Stimulated activated CD8-positive, alpha-beta memory T cell treated with anti-CD3 and anti-CD28 coated beads, Interleukin-4, amount 100 ng/mL, for 24 hours (primary cell): Measurements from ENCODE around the gene CAPZA2.

Experiments used
- DNase-seq: peaks from one replicate; pipeline ENCODE4 v3.0.0-alpha.2; 2020; ENCODE audit warnings: low read depth

CAPZA2 gene

GRCh38 chr7:116862951-116863670, 724 bp downstream of the CAPZA2 start:
- DNase-seq: no peak

- no peak for DNase-seq
Measured at GRCh38 chr7:116863936-116864500, 1.6 kb downstream of the CAPZA2 start.

- no peak for DNase-seq
Measured at GRCh38 chr7:116871061-116871700, 8.8 kb downstream of the CAPZA2 start.

- DNase-seq: no peak
Measured at GRCh38 chr7:116872026-116872425, 9.6 kb downstream of the CAPZA2 start.

GRCh38 chr7:116873619-116874018, 11.2 kb downstream of the CAPZA2 start:
- no peak for DNase-seq

- DNase-seq: no peak
Measured at GRCh38 chr7:116876664-116877442, 14.5 kb downstream of the CAPZA2 start.

- no peak for DNase-seq
Measured at GRCh38 chr7:116877443-116878217, 15.2 kb downstream of the CAPZA2 start.

- DNase-seq: no peak
Measured at GRCh38 chr7:116884691-116885090, 22.3 kb downstream of the CAPZA2 start.

GRCh38 chr7:116885724-116886123, 23.3 kb downstream of the CAPZA2 start:
- no peak for DNase-seq

GRCh38 chr7:116886543-116887156, 24.3 kb downstream of the CAPZA2 start:
- DNase-seq: no peak

GRCh38 chr7:116888895-116889294, 26.5 kb downstream of the CAPZA2 start:
- DNase-seq: no peak

GRCh38 chr7:116895849-116896248, 33.5 kb downstream of the CAPZA2 start:
- no peak for DNase-seq

- DNase-seq: no peak
Measured at GRCh38 chr7:116897661-116898060, 35.3 kb downstream of the CAPZA2 start.

GRCh38 chr7:116899308-116899707, 36.9 kb downstream of the CAPZA2 start:
- no peak for DNase-seq

- DNase-seq: no peak
Measured at GRCh38 chr7:116901143-116901542, 38.8 kb downstream of the CAPZA2 start.

GRCh38 chr7:116902867-116903266, 40.5 kb downstream of the CAPZA2 start:
- DNase-seq: no peak

- DNase-seq: no peak
Measured at GRCh38 chr7:116906391-116906790, 44.0 kb downstream of the CAPZA2 start.

GRCh38 chr7:116910383-116910782, 48.0 kb downstream of the CAPZA2 start:
- DNase-seq: no peak

GRCh38 chr7:116911801-116912200, 49.4 kb downstream of the CAPZA2 start:
- DNase-seq: no peak

GRCh38 chr7:116912269-116912909, 50.0 kb downstream of the CAPZA2 start:
- DNase-seq: no peak

GRCh38 chr7:116918704-116919103, 56.3 kb downstream of the CAPZA2 start:
- no peak for DNase-seq
